HG03139 (cell line): Measurements from ENCODE around the gene TCEAL9.
"Not testable (repeated sequence)": the region's sequence is repeated elsewhere in the genome, so short reads cannot be mapped to it uniquely, and the experiment has no call there.

Source experiments
- ATAC-seq: cut with Tn5 transposase; IDR thresholded peaks from one replicate; pipeline ENCODE4 v1.9.1; 2021; ENCODE audit not compliant: unreplicated experiment

The TCEAL9 gene

GRCh38 chrX:103372886-103373285 is 16.6 kb downstream of the TCEAL9 start:
- no peak for ATAC-seq

GRCh38 chrX:103373581-103373980 is 17.3 kb downstream of the TCEAL9 start:
- no peak for ATAC-seq

DNA sequence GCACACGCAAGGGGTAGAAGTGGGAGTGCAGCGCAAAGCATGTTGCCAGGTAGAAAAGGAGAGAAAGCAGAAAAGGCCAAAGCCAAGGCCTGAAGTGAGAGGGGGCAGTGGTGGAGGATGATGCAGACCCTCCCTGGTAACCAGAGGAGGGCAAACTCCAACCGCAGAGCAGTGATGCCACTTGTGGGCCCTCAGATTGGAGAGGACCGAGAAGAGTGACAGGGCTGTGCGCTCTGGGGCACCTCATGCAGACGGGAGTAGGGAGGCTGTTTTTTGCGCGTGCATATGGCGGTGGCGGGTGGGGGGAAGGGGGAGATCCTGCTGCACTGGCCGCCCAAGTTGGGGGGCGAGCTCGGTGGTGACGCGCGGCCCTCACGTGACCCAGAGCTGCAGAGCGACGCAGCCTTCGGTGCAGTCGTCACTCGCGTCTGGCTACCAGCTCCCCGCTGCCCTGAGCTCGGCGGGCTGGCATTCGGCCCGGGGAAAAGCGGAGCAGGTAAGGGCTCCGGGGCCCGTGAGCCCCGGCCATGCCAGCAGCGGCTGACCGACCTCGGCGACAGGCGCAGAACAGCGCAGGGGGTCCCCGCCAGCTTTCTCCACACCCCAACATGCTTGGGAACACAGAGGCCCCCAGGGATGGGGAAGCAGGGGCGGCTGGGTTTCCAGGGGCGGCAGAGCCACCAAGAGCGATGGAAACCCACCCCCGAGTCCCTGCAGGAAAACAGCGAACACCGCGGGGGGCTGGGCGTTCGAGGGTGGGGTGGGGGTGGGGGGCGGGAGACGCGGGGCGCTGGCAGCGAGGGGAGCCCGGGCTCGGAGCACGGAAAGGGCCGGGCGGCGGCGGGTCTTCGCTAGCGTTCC is 20.0 kb downstream of the TCEAL9 start, which contains the start of gene BEX3:
TSS of gene BEX3 (plus strand) at position 421 of the 861 bp plus-strand sequence. CDS start 984 bp downstream, outside the sequence.
- no peak for ATAC-seq

DNA sequence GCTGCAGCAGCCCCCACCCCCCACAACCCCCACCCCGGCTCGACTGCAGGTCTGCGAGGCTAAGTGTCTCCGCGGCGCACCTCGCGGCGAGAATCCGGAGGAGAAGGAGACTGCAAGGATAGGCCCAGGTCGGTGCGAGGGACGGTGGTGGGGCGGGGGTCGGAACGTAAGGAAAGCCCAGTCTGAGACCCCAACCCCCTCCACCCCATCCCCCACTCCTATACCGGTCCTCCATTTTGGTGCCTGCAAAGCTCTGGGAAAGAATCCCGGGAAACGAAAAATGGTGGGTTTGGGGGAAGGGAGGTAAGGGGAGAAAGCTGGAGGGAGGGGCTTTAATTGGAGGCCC is 20.6 kb downstream of the TCEAL9 start:
- no peak for ATAC-seq

GRCh38 chrX:103378990-103379389 is 22.7 kb downstream of the TCEAL9 start:
- ATAC-seq, result no peak

DNA sequence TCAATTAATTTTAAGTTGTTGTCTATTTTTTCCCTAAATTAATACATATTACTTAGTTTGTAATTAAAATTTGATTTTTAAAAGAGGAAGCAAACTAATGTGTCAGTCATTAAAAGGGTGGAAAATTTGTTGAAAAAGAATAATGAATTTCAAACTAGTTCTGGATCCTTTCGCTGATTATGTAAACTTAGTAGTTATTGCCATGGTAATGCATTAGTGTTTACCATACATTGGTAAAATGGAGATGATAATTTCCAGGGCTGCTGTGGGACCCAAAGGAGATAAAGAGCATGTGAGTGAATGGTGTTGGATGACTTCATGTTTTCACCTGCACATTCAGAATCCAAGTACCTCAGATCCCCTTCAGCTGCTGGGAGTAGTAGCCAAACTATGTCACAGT is 26.6 kb downstream of the TCEAL9 start:
- no peak for ATAC-seq

DNA sequence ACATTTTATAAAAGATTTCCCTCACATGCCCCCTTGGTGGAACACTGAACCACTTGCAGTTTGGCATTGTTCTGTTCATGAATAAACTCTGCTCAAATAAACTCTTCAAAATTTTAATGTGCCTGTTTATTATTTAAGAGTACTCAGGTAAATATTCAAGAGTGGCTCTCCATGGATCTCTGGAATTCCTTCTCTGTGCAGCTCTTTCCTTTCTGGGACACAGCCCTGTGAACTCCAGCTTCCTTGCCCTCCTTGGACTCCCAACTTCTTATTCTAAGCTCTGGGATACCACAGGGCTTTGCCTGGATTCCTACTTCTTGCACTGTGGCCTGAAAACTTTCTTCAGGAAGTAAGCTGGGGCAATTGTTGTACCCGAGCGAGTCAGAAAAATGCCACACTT is 28.4 kb downstream of the TCEAL9 start:
- ATAC-seq, result no peak

DNA sequence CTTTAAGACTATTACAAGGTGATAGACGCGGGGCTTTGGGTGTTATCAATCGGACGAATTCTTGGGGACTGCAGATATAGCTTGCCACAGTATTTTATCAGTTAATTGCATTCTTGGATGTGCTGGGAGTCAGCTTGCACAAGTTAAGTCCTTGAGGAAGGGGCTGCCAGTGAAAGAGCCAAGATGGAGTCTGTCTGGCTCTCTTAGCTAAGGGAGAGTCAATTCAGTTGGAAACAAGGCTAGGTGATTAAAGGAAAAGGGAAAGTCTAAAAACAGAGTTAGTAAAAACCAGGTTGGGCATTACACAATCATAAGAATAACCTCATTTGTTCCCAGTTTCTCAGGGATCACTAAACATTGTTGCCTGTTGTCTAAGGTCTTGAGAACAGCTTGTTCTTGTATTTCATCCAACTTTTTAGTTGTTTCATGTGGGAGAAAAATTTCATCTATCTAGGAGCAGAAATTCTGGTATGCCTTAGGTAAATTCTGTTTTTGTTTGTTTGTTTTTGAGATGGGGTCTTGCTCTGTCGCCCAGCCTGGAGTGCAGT is 29.1 kb downstream of the TCEAL9 start:
- ATAC-seq, result not testable (repeated sequence)

DNA sequence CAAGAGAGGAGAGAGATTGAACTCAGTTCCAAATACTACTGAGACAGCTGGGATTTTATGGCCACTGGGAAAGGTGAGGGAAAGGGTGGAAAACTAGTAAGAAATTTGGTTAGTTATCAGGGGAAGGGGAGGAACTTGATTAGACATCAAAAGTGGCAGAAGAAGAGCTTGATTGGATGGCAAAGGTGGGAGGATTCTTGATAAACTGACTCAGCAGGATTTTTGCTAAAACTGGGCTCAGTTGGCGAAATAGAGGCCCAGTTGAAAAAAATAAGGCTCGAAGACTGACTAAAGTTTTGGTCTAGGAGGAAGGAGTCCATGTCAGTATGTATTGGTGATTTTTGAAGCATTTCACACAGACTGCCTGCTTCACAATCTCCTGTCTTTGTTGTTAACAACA is 30.0 kb downstream of the TCEAL9 start:
- ATAC-seq, result no peak

DNA sequence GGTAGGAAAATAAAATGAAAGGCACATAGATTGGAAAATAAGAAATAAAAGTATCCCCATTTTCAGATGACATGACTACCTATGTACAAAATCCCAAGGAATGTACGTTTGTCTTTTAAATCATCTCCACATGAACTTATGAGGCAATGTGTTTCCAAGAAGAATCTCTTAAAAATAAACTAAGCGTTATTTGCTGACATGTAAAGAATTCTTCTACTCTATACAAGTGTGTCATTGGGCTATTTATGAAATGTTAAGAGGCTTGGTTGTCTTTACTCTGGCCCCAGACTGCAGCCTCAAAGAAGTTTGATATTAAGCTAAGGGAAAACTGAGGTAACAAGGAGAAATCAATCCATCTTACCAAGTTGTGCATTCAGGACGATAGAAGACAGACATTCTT is 37.2 kb downstream of the TCEAL9 start:
- no peak for ATAC-seq

- ATAC-seq, result no peak
Observed at GRCh38 chrX:103396186-103396585, 39.9 kb downstream of the TCEAL9 start.

- ATAC-seq, result no peak
Observed at GRCh38 chrX:103396660-103397059, 40.4 kb downstream of the TCEAL9 start.

DNA sequence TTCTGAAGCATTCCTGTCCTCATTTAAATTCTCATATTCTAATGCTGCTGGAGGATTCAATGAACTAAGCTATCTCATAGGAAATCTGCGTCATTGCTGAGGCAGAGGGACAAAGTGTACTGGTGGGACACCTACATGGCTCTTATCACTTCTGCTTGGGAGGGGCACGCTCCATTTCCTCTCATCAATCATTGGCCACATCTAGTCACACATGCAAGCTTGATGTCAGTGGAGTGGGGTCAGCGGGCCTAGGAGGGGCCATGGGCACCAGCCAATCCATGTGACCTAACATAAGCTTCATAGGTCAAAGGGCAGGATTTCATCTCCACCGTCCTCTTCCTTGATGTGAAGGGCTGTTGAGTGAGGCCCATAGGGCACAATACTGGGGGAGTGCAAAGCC is 41.4 kb downstream of the TCEAL9 start:
- no peak for ATAC-seq

DNA sequence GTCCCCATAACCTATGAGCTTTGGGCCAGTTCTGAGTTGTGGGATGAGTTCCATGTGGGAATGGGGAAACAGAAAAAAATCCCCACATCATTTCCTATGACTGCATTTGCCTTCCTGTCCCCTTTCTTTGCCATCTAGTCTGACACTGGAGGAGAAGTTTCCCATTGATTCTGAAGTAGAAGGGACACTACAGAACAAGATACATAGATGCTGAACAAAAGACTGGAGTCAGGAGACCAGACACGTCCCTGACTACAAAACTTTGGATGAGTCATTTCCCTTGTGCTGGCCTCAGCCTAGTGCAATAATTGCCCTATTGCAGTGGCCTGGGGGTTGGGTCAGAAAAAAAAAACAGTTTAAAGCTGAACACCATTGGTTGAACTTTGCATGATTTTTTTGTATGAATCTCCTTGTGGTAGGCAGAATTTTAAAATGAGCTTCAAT is 42.1 kb downstream of the TCEAL9 start:
- no peak for ATAC-seq

DNA sequence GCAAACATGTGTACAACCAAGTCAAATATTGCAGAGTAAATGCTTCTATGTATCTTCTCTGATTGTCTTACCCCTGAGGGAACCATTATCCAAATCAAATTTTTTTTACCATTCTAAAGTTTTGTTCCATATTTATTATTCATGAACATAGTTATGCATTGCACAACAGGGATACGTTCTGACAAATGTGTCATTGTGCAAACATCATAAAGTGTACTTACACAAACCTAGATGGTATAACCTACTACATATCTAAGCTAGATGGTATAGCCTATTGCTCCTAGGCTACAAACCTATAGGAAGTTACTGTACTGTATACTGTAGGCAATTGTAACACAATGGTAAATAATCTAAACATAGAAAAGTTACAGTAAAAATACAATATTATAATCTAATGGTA is 43.4 kb downstream of the TCEAL9 start:
- no peak for ATAC-seq

DNA sequence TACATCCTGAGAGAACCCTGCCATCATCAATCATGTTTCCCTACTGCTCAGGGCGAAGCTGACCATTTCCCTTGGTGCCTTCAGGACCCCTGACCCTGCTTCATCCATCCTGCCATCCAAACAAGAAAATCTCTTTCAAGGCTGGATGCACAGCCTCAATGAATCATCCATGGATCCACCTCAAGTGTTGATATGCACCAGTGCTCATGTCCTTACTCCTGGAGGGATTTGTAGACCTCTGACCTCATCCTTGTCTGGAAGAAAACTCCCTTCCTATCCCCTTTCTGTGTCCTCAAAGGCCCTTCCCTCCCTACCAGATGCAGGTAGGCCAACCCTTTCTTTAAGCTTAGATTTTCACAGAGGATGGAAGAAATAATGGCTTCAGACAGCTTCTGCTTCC is 44.6 kb downstream of the TCEAL9 start:
- ATAC-seq, result no peak

GRCh38 chrX:103404231-103405008 is 48.1 kb downstream of the TCEAL9 start:
- ATAC-seq, result peak; percentile 95

DNA sequence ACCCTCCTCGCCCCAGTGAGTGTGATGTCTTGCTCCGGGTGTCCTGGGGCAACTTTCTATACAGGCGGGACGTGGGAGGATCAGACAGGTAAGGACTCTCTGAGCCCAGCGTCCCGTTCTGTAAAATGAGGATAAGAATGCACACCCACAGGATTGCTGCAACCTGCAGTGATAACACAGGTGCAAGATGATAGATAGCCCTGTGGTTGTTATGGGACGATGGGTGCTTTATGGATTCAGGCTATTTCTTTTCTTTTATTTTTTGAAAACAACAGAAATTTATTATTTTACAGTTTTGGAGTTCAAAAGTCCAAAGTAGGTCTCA is 48.7 kb downstream of the TCEAL9 start:
- no peak for ATAC-seq

DNA sequence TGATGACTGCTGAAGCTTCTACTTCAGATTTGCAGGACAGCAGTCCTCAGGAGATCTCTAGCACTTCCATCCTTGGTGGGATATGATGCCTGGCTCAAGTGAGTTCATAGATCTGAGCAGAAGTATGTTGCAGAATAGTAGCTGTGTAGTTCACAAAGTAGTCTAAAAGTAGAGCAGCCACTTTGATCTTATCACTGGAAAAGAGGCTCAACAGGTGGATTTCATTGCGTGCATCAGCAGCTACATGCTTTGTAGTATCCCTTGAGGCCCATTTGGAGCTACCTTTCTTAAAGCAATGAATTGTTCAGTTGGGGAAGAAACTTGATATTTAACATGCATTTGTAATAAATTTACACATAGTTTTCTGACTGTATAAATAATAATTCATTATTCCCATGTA is 50.0 kb downstream of the TCEAL9 start:
- ATAC-seq, result no peak

DNA sequence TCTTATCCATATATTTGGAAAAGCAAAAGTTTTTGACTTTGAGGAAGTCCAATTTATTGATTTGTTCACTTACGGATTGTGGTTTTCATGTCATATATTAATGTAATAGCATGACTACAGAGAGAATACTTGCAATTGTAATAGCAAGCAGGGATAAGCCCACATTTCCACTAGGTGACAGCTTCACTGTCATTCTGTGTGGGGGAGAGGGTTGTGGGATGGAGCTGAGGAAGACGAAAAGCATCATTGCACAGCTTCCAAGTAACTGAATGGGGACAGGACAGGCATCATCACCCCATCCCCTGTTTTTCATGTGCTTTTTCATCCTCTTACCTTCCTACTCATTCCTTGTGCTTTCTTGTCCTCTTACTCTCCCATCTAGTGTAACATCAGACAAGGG is 51.5 kb downstream of the TCEAL9 start:
- ATAC-seq, result no peak
